ENCODE results near the gene GPBP1. TPM values are rescaled to one million over a fixed set of nuclear protein-coding genes. Genes with fewer than 3 reads are reported as not detected.

Gene GPBP1
- total RNA-seq, 6 donors from 2014 or later = 50.0 to 131 (median 55.3) TPM

DNA sequence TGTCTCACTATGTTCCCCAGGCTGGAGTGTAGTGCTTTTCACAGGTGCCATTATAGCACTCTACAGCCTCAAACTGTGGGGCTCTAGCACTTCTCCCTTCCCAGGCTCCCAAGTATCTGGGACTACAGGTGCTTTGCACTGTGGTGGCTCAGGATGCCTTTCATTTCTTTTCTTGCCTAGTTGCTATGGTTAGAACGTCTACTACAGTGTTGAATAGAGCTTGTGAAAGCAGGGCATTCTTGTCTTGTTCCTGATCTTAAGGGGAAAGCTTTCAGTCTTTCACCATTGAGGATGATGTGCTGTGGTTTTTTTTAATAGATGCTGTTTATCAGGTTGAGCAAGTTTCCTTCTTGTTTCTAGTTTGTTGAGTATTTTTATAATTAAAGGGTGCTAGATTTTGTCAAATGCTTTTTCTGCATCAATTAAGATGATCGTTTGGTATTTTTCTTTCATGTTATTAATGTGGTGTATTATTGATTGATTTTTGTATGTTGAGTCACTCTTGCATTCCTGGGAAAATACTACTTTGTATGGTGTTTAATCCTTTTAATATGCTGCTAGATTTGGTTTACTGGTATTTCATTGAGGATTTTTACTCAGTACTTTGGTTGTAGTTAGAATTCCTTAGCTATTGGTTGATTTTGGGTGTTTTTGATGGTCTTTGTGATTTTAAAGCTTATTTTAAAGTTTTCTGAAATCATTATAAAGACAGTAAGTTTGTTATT lies 35.6 kb downstream of the GPBP1 start:
- Histone ChIP-seq H3K27ac (no peak overlapping the region), H3K4me1 (peaks cover 7 to 46% (median 14%) of the 10 kb centered on the region in 4 donors), H3K9me3 (no peaks in the 10 kb centered on the region), H3K27me3 (no peaks in the 10 kb centered on the region), H3K4me3 (no peak overlapping the region), H3K36me3 (peaks cover 0 to 7% (median 5%) of the 10 kb centered on the region in 4 donors)
- ATAC-seq (ENCODE audit: low FRiP score in 2 of 2) (no peak), DNase-seq (no peak)
- TF ChIP-seq POLR2AphosphoS5 (IDR thresholded peaks at IDR 0.05) (no peak), EP300 (IDR thresholded peaks at IDR 0.05) (no peak), POLR2A (IDR thresholded peaks at IDR 0.05) (no peak)
- TF ChIP-seq, protein P1, sequence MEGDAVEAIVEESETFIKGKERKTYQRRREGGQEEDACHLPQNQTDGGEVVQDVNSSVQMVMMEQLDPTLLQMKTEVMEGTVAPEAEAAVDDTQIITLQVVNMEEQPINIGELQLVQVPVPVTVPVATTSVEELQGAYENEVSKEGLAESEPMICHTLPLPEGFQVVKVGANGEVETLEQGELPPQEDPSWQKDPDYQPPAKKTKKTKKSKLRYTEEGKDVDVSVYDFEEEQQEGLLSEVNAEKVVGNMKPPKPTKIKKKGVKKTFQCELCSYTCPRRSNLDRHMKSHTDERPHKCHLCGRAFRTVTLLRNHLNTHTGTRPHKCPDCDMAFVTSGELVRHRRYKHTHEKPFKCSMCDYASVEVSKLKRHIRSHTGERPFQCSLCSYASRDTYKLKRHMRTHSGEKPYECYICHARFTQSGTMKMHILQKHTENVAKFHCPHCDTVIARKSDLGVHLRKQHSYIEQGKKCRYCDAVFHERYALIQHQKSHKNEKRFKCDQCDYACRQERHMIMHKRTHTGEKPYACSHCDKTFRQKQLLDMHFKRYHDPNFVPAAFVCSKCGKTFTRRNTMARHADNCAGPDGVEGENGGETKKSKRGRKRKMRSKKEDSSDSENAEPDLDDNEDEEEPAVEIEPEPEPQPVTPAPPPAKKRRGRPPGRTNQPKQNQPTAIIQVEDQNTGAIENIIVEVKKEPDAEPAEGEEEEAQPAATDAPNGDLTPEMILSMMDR (IDR thresholded peaks at IDR 0.05) = no peak
- 42 to 43% methylated on average over 2 of the region's 2 CpGs for WGBS, 2 donors

DNA sequence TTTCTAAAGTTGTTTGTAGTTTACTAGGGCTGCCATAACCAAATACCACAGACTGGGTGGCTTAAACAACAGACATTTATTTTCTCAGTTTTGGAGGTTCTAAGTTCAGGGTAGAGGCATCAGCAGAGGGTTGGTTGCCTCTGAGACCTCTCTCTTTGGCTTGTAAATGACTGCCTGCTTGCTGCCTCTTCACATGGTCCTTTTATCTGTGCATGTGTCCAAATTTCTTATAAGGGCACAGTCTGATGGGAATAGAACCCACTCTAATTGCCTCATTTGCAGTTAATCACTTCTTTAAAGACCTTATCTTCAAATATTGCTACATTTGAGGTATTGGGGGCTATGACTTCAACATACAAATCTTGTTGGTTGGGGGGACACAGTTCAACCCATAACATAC lies 36.8 kb downstream of the GPBP1 start:
- H3K36me3 ChIP-seq = peaks cover 4 to 17% (median 16%) of the 10 kb centered on the region in 4 donors
- ATAC-seq (ENCODE audit: low FRiP score in 2 of 2) (no peak), DNase-seq (no peak)
- H3K4me3 ChIP-seq = no peak overlapping the region
- TF ChIP-seq POLR2A (IDR thresholded peaks at IDR 0.05) (no peak), POLR2AphosphoS5 (IDR thresholded peaks at IDR 0.05) (no peak)
- H3K4me1 ChIP-seq = peaks cover 7 to 42% (median 15%) of the 10 kb centered on the region in 4 donors
- H3K27me3 ChIP-seq = no peaks in the 10 kb centered on the region
- no peaks in the 10 kb centered on the region for H3K9me3 ChIP-seq
- H3K27ac ChIP-seq = no peak overlapping the region

- 77 to 87% methylated on average over 4 to 5 of the region's 5 CpGs for WGBS, 2 donors
- no peak overlapping the region for H3K27ac ChIP-seq
- H3K36me3 ChIP-seq = peaks cover 4 to 21% (median 18%) of the 10 kb centered on the region in 4 donors
- DNase-seq (no peak), ATAC-seq (ENCODE audit: low FRiP score in 2 of 2) (no peak)
- no peaks in the 10 kb centered on the region for H3K27me3 ChIP-seq
- no peaks in the 10 kb centered on the region for H3K9me3 ChIP-seq
- H3K4me1 ChIP-seq = peaks cover 8 to 44% (median 17%) of the 10 kb centered on the region in 4 donors
- H3K4me3 ChIP-seq = no peak overlapping the region
- TF ChIP-seq EP300 (IDR thresholded peaks at IDR 0.05) = no peak
Measured at GRCh38 chr5:57211039-57211438, 37.2 kb downstream of the GPBP1 start.

DNA sequence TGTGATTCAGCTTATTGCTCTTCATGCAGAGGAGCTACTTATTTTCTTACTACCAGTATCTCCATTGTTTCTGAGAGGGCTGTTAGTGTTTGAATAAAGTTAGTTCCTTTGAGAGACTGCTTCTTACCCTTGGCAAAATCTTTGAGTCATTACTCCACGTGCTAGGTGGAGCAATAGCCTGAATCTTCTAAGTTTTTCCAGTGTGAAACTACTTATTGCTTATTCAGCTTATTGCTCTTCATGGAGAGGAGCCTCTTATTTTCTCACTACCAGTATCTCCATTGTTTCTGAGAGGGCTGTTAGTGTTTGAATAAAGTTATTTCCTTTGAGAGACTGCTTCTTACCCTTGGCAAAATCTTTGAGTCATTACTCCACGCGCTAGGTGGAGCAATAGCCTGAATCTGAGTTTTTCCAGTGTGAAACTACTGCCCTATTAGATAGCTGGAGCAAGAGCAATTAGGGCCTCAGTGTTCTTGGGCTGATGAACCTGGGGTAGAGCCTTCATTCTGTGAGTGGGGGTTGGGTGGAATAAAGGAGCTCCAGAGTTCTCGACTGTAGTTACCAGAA lies 41.9 kb downstream of the GPBP1 start:
- ATAC-seq (ENCODE audit: low FRiP score in 2 of 2) = no peak

DNA sequence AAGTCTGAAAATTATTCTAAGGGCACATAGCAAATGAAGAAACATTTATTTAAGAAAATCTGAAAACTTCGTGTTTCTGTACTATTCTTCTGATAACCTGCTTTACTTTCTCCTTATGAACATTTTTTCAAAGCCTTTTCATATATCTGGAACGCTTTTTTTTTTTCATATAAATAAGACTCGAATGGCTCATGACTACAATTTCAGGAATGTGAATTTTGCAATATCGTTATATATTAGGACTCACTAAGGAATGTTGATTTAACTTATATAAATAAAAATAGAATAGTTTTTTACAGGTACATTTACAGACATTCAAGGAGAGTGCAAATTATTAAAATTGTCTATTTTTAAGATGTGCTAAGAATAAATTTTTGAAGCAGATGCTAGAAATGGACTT lies 42.9 kb downstream of the GPBP1 start:
- Histone ChIP-seq H3K36me3 (peaks cover 4 to 32% (median 21%) of the 10 kb centered on the region in 4 donors), H3K4me3 (no peak overlapping the region), H3K4me1 (peaks cover 0 to 22% (median 17%) of the 10 kb centered on the region in 4 donors), H3K27ac (no peak overlapping the region), H3K9me3 (no peaks in the 10 kb centered on the region), H3K27me3 (no peaks in the 10 kb centered on the region)
- 65 to 66% methylated on average over 4 of the region's 4 CpGs for WGBS, 2 donors
- no peak for ATAC-seq (ENCODE audit: low FRiP score in 2 of 2)
- no peak for DNase-seq
- TF ChIP-seq EP300 (IDR thresholded peaks at IDR 0.05) (no peak), POLR2A (IDR thresholded peaks at IDR 0.05) (no peak), POLR2AphosphoS5 (IDR thresholded peaks at IDR 0.05) (no peak)
- TF ChIP-seq, protein P1 (IDR thresholded peaks at IDR 0.05) = no peak

More for the DNA sequence above, 41.9 kb downstream of the GPBP1 start:
- Histone ChIP-seq H3K27me3 (no peaks in the 10 kb centered on the region), H3K4me1 (peaks cover 1 to 24% (median 14%) of the 10 kb centered on the region in 4 donors), H3K36me3 (peaks cover 4 to 32% (median 21%) of the 10 kb centered on the region in 4 donors), H3K27ac (peak overlapping the region in 1 of 4 donors; percentile 27), H3K4me3 (no peak overlapping the region), H3K9me3 (no peaks in the 10 kb centered on the region)
- 65% methylated on average over 4 of the region's 4 CpGs for WGBS, 2 donors
- TF ChIP-seq, protein P1 (IDR thresholded peaks at IDR 0.05) = no peak
- TF ChIP-seq POLR2A (IDR thresholded peaks at IDR 0.05) (no peak), POLR2AphosphoS5 (IDR thresholded peaks at IDR 0.05) (no peak), EP300 (IDR thresholded peaks at IDR 0.05) (no peak)
- no peak for DNase-seq
